BLaER1 treated with 17β-estradiol and CSF1 and Interleukin-3, amounts not matched to agents 10 nM and 100 nM (cell line): ENCODE data around the gene MAP2K7.
A peak's percentile ranks its signal among the peaks of the same experiment; 100 is the strongest.

Experiments
- H3K27ac ChIP-seq, 11 experiments: shearing (Covaris generic); formaldehyde crosslinking; 2 replicates each; pipeline ENCODE4 v1.8.1; 2022
- H3K27me3 ChIP-seq, 11 experiments: shearing (Covaris generic); formaldehyde crosslinking; 2 replicates each; pipeline ENCODE4 v1.8.1; 2022
- H3K36me3 ChIP-seq, 11 experiments: shearing (Covaris generic); formaldehyde crosslinking; 2 replicates each; pipeline ENCODE4 v1.8.1; 2022
- H3K4me1 ChIP-seq, 10 experiments: shearing (Covaris generic); formaldehyde crosslinking; 2 replicates each; pipeline ENCODE4 v1.8.1; 2022
- H3K4me2 ChIP-seq, 11 experiments: shearing (Covaris generic); formaldehyde crosslinking; 2 replicates each; pipeline ENCODE4 v1.8.1; 2022
- H3K4me3 ChIP-seq, 10 experiments: shearing (Covaris generic); formaldehyde crosslinking; 2 replicates each; pipeline ENCODE4 v1.8.1; 2022
- H3K9ac ChIP-seq, 11 experiments: shearing (Covaris generic); formaldehyde crosslinking; 2 replicates each; pipeline ENCODE4 v1.8.1; 2022
- H3K9me3 ChIP-seq, 11 experiments: shearing (Covaris generic); formaldehyde crosslinking; replicated peaks in 1 of 11; 2 replicates each; pipeline ENCODE4 v1.8.1; 2022
- H4K20me1 ChIP-seq, 11 experiments: shearing (Covaris generic); formaldehyde crosslinking; 2 replicates each; pipeline ENCODE4 v1.8.1; 2022
- Cebpa-rat ChIP-seq, 11 experiments: shearing (Covaris generic); IDR thresholded peaks; 2 replicates each; pipeline ENCODE4 v1.8.1; 2022

The MAP2K7 gene

GRCh38 chr19:7907122-7907521 is 3.4 kb downstream of the MAP2K7 start:
- peak overlapping the region; percentile 66 to 100 (median 99) for H3K4me2 ChIP-seq
- H3K36me3 ChIP-seq, result peaks cover 27 to 55% (median 40%) of the 10 kb centered on the region in 11 experiments
- H4K20me1 ChIP-seq, result peaks cover 79 to 81% (median 81%) of the 10 kb centered on the region in 11 experiments
- no peaks in the 10 kb centered on the region for H3K9me3 ChIP-seq
- H3K4me3 ChIP-seq, result peak overlapping the region in 2 of 10 experiments; percentile 7 to 36; a peak in 2 of 20 replicates
- peaks cover 0 to 7% (median 0%) of the 10 kb centered on the region in 11 experiments; a peak in 2 of 22 replicates for H3K27me3 ChIP-seq
- TF ChIP-seq Cebpa-rat (IDR thresholded peaks at IDR 0.05), result no peak
- H3K4me1 ChIP-seq, result peaks cover 57 to 91% (median 89%) of the 10 kb centered on the region in 10 experiments
- peak overlapping the region in 9 of 11 experiments; percentile 23 to 65 (median 52); a peak in 14 of 22 replicates for H3K9ac ChIP-seq
- H3K27ac ChIP-seq, result peak overlapping the region in 2 of 11 experiments; percentile 12 to 30; a peak in 1 of 22 replicates

GRCh38 chr19:7907544-7907943 is 3.9 kb downstream of the MAP2K7 start:
- Histone ChIP-seq H3K4me3 (peak overlapping the region in 2 of 10 experiments; percentile 7 to 36; a peak in 2 of 20 replicates), H3K27ac (peak overlapping the region in 2 of 11 experiments; percentile 12 to 30; a peak in 1 of 22 replicates), H3K4me2 (peak overlapping the region; percentile 66 to 100 (median 99)), H4K20me1 (peaks cover 82 to 86% (median 84%) of the 10 kb centered on the region in 11 experiments), H3K27me3 (peaks cover 0 to 9% (median under 1%) of the 10 kb centered on the region in 11 experiments; a peak in 7 of 22 replicates), H3K9me3 (no peaks in the 10 kb centered on the region), H3K4me1 (peaks cover 54 to 90% (median 88%) of the 10 kb centered on the region in 10 experiments), H3K9ac (peak overlapping the region in 8 of 11 experiments; percentile 23 to 65 (median 55); a peak in 13 of 22 replicates), H3K36me3 (peaks cover 29 to 57% (median 41%) of the 10 kb centered on the region in 11 experiments)
- TF ChIP-seq Cebpa-rat (IDR thresholded peaks at IDR 0.05), result no peak

GRCh38 chr19:7908078-7908699 is 4.5 kb downstream of the MAP2K7 start:
- H3K36me3 ChIP-seq, result peaks cover 29 to 59% (median 45%) of the 10 kb centered on the region in 11 experiments
- H3K9me3 ChIP-seq, result no peaks in the 10 kb centered on the region
- H3K4me3 ChIP-seq, result no peak overlapping the region
- no peak overlapping the region; a peak in 1 of 22 replicates for H3K27ac ChIP-seq
- TF ChIP-seq Cebpa-rat (IDR thresholded peaks at IDR 0.05), result no peak
- H3K4me2 ChIP-seq, result peak overlapping the region; percentile 66 to 100 (median 99); a peak in 19 of 22 replicates
- H3K27me3 ChIP-seq, result peaks cover 3 to 15% (median 6%) of the 10 kb centered on the region in 11 experiments; a peak in 19 of 22 replicates
- H4K20me1 ChIP-seq, result peaks cover 88 to 92% (median 90%) of the 10 kb centered on the region in 11 experiments
- peaks cover 49 to 90% (median 89%) of the 10 kb centered on the region in 10 experiments for H3K4me1 ChIP-seq
- H3K9ac ChIP-seq, result peak overlapping the region in 4 of 11 experiments; percentile 7 to 65 (median 65); a peak in 8 of 22 replicates

- H3K27me3 ChIP-seq, result peaks cover 10 to 22% (median 14%) of the 10 kb centered on the region in 11 experiments
- H3K27ac ChIP-seq, result no peak overlapping the region
- TF ChIP-seq Cebpa-rat (IDR thresholded peaks at IDR 0.05), result no peak
- H3K36me3 ChIP-seq, result peaks cover 29 to 66% (median 50%) of the 10 kb centered on the region in 11 experiments
- peak overlapping the region in 3 of 11 experiments; percentile 7 to 65 (median 65); a peak in 4 of 22 replicates for H3K9ac ChIP-seq
- H3K4me1 ChIP-seq, result peaks cover 49 to 96% (median 92%) of the 10 kb centered on the region in 10 experiments
- peaks cover 95 to 99% (median 98%) of the 10 kb centered on the region in 11 experiments for H4K20me1 ChIP-seq
- H3K4me2 ChIP-seq, result peak overlapping the region in 9 of 11 experiments; percentile 1 to 100 (median 97); a peak in 13 of 22 replicates
- H3K9me3 ChIP-seq, result no peaks in the 10 kb centered on the region
- H3K4me3 ChIP-seq, result no peak overlapping the region
Observed at GRCh38 chr19:7908742-7909461, 5.2 kb downstream of the MAP2K7 start.

GRCh38 chr19:7909471-7910067 is 5.9 kb downstream of the MAP2K7 start:
- Histone ChIP-seq H3K9me3 (no peaks in the 10 kb centered on the region), H3K27ac (no peak overlapping the region), H3K4me2 (peak overlapping the region in 9 of 11 experiments; percentile 1 to 99 (median 55); a peak in 15 of 22 replicates), H3K4me3 (no peak overlapping the region), H3K4me1 (peaks cover 47 to 93% (median 88%) of the 10 kb centered on the region in 10 experiments), H4K20me1 (peaks cover 98 to 100% (median 99%) of the 10 kb centered on the region in 11 experiments), H3K27me3 (peaks cover 17 to 29% (median 20%) of the 10 kb centered on the region in 11 experiments), H3K36me3 (peaks cover 29 to 72% (median 53%) of the 10 kb centered on the region in 11 experiments), H3K9ac (peak overlapping the region in 1 of 11 experiments; percentile 33; a peak in 2 of 22 replicates)
- TF ChIP-seq Cebpa-rat (IDR thresholded peaks at IDR 0.05), result no peak

- Histone ChIP-seq H3K36me3 (peaks cover 29 to 74% (median 48%) of the 10 kb centered on the region in 11 experiments), H3K27ac (no peak overlapping the region), H3K4me2 (peak overlapping the region in 8 of 11 experiments; percentile 23 to 99 (median 70); a peak in 15 of 22 replicates), H3K27me3 (peaks cover 27 to 38% (median 30%) of the 10 kb centered on the region in 11 experiments), H3K9me3 (no peaks in the 10 kb centered on the region), H3K9ac (no peak overlapping the region), H3K4me1 (peaks cover 40 to 90% (median 84%) of the 10 kb centered on the region in 10 experiments), H3K4me3 (no peak overlapping the region), H4K20me1 (peaks cover 91 to 100% (median 98%) of the 10 kb centered on the region in 11 experiments)
- TF ChIP-seq Cebpa-rat (IDR thresholded peaks at IDR 0.05), result no peak
Observed at GRCh38 chr19:7910321-7911161, 6.9 kb downstream of the MAP2K7 start.

GRCh38 chr19:7911508-7912143 is 7.9 kb downstream of the MAP2K7 start:
- Histone ChIP-seq H3K9me3 (no peaks in the 10 kb centered on the region), H3K4me1 (peaks cover 39 to 90% (median 84%) of the 10 kb centered on the region in 10 experiments), H3K4me3 (peak overlapping the region in 3 of 10 experiments; percentile 4 to 36 (median 24); a peak in 3 of 20 replicates), H3K9ac (peak overlapping the region in 5 of 11 experiments; percentile 2 to 60 (median 50); a peak in 8 of 22 replicates), H3K36me3 (peaks cover 27 to 63% (median 37%) of the 10 kb centered on the region in 11 experiments), H3K4me2 (peak overlapping the region; percentile 48 to 99 (median 85)), H3K27ac (no peak overlapping the region), H3K27me3 (peaks cover 38 to 49% (median 41%) of the 10 kb centered on the region in 11 experiments), H4K20me1 (peaks cover 81 to 100% (median 98%) of the 10 kb centered on the region in 11 experiments)
- no peak for TF ChIP-seq Cebpa-rat (IDR thresholded peaks at IDR 0.05)
